ENCODE results near the gene CNKSR2.

- TF ChIP-seq CTCF (IDR thresholded peaks at IDR 0.05) = no peak
- no peak for TF ChIP-seq POLR2A (IDR thresholded peaks at IDR 0.05)
Measured at GRCh38 chrX:21376636-21377035, 2.4 kb downstream of the CNKSR2 start.

All from Peyer's patch (tissue), 4 donors.